Globus pallidus (tissue), 1 donor: Measurements from ENCODE around the gene GDF7.
A peak's percentile ranks its signal among the peaks of the same experiment; 100 is the strongest.

Experiments
- DNase-seq: peaks from one replicate; pipeline ENCODE4 v3.0.0-alpha.2; 2015; ENCODE audit warnings: low spot score

The GDF7 gene

DNA sequence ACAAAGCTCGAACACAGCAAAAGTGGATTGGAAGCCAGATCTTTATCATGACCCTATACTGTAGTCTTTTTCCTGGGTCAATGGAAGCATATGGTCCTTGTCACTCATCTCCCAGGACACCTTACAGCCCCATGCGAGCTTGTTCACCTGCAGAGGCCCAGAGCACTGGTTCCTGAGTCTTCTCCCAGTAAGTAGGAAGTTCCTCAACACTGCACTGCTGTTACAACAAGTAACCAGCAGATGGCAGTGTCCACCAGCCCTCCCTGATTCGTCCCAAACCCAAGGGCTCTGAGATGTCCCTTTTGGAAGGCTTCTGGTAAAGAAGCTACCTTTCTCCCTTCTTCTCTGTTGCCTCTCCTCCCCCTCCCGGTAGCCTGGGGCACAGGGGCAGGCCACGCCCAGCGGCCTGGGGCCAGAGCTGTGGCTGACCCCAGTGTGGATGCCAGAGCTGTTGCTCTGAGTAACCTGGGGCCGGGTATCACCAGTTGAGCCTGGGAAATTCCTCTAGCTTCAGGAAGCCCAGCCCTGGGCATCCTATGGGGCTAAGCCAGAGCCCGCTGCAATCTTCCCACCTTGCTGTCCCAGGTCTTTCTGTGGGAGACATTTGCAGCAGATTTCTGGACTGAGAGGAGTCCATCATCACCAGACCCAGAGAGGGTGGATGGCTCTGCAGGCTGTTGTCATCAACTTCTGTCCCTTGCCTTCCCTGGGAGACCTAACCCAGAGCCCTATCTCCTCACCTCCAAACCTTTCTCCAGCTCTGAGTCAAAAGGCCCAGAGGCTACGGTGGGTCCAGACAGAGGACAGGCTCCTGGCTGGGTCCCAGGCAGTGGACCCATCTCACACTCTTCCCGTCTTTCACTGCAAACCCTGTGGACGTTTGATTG, 5.3 kb upstream of the GDF7 start:
- peak; percentile 49 for DNase-seq

DNA sequence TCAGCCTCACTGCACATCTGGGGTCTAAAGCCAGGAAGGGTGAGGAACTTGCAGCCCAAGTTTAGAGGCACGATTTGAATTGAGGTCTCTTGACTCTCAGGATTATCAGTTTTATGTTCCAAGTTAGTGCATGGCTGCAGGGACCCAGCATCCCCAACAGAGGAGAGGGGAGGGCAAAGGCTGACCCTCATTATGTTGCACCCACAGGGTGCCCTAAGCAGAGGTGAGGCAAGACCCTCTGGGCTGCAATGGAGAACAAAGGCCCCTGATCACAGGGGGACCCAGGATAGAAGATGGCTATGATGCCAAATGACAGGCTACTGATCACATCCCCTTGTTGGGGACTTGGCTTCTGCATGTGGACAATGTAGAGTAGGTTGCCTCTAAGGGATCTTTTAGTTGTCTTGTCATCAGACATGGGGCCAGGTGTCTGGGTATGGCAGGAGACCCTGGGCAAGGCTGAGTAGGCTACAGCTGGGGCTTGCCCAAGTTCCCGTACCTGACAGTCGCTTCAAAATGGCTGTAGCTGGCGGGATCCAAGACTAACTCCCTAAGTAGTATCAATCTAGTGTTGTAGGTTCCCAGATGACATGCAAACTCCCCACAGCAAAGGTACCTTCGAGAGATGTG, 4.5 kb upstream of the GDF7 start:
- no peak for DNase-seq

DNA sequence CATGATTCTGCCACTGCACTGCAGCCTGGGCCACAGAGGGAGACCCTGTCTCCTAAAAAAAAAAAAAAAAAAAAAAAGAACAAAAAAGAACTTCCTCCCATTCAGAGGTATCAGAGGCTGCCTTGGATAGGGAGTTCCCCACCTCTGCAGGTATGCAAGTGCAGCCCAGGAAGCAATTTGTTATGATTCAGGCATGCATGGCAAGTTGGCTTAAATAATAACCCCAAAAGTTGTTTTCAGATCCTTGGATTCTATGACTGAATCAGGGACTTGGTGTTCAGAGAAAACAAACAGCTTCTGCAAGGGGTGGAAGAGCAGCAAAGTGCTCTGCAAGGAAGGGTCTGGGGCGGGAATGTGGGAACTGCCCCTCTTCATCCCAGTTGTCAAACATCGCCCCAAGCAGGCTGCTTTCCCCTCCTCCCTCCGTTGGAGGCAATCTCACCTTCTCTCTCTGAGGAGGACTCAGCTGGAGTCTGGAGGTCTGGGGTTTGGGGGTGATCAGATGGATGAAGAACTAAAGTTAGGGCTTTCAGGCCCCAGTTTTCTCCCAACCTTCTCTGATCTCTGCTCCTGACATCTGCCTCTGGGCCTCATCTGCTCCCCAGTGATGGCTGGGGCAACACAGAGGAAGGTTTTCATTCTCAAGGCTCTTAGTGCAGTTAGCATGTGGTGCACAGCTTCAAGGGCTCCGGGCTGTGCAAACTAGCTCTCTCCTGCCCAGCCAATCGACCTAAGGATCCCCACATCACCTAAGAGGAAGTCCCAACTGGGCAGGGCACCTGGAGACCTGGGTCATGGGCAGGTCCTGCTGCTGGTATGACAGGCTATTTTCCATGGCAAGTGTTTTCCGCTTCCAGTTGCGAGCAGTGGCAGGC, 3.5 kb upstream of the GDF7 start:
- DNase-seq = no peak

DNA sequence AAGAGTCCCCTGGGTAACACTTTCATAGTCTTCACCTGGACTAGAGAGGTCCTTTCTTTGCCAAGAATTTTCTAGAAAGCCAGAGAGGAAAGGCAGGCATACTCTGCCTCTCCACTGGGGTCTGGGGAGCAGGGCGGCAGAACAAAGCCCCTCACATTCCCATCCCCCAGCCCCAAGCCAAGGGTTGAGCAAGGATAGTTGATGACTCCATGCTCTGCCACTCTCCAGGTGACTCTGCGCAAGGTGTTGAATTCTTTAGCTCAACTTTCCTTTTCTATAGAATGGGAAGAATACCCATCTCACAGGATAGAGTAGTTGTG, 2.9 kb upstream of the GDF7 start:
- DNase-seq = no peak

DNA sequence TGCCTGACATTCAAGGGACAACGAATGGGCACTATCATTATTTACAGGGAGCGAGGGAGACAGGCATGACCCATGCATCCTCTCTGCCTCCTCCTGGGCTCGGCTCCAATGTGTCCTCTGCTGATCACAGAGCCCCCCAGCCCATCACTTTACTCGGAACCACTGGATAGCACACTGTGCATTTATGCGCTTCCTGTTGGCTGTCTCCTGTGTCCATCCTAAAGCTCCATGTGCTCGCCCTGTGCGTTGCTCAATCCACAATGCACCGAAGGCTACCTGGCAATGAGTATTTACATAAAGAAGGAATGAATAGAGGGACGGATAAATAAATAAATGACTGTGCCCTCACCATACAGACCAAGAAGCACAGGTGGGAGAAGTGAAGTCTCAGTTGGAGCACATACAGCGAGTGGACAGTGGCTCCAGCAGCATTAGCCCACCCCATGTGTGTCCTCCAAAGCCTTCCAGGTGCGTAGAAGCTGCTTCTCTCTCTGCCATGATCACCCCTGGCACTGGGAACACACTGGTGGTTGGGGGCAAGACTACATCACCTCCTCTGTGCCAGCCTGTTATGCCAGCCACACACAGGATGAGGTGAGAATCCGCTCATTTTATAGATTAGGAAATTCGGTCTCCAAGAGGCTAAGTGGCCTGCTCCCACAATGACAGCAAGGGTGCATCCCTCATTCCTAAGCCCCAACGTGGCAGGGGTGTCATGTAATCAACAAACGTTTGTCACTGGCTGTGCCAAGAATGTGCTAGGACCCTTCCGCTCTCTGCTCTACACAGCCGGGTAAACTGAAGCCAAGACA, 2.3 kb upstream of the GDF7 start:
- no peak for DNase-seq

DNA sequence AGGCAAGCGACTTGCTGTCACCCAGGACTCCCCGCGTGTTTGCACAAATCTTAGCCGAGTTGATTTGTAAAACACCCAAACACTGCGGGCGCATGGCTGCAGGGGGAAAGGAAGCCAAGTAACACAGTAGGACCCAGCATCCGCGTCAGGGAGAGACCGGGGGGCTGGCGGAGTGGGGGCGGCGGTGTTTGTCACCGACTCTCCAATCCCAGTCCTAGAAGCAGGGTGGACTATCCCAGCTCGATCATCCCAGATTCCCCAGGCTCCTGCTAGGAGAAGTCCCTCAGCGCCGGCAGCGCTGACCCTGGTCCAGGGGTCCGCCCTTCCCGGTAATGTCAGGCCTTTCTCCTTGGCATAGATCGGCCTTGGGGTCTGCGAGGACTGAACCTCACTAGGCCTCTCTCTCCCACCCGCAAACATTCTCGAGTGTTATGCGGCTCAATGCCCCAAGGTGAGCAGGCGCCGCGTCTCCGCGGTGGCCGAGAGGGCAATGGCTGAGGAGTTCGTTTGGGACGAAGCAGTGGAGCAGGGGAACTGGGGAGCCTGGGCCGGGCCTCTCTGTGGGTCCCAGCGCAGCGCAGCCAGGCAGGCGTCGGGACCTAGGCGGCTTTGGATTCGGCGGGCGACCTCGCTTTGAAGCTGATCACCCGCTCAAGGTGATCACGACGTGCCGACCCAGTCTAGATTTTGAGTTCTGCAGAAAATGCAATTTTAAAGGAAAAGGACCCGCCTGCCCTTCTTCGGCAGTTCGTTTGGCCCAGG, 1.5 kb upstream of the GDF7 start:
- DNase-seq = no peak

DNA sequence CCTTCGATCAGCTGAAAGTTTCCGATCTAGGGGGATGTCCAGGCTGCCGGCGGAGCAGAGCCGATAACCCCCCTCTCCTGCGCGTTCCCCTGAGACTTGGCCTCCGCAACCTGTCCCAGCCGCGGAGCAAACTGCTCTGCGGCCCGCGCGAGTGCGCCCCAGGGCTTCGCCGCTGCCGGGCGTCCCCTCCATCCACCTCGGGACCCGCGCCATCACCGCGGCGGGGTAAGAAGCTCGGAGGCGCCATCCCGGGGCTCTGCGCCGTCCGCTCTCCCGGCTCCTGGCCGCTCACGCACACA, 990 bp upstream of the GDF7 start:
- DNase-seq = no peak

DNA sequence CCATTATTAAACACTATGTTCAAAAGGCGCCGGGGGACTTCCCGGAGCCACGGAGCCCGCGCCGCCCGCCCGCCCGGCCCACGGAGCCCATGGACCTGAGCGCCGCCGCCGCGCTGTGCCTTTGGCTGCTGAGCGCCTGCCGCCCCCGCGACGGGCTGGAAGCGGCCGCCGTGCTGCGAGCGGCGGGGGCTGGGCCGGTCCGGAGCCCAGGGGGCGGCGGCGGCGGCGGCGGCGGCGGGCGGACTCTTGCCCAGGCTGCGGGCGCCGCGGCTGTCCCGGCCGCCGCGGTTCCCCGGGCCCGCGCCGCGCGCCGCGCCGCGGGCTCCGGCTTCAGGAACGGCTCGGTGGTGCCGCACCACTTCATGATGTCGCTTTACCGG, 197 bp downstream of the GDF7 start:
- no peak for DNase-seq

DNA sequence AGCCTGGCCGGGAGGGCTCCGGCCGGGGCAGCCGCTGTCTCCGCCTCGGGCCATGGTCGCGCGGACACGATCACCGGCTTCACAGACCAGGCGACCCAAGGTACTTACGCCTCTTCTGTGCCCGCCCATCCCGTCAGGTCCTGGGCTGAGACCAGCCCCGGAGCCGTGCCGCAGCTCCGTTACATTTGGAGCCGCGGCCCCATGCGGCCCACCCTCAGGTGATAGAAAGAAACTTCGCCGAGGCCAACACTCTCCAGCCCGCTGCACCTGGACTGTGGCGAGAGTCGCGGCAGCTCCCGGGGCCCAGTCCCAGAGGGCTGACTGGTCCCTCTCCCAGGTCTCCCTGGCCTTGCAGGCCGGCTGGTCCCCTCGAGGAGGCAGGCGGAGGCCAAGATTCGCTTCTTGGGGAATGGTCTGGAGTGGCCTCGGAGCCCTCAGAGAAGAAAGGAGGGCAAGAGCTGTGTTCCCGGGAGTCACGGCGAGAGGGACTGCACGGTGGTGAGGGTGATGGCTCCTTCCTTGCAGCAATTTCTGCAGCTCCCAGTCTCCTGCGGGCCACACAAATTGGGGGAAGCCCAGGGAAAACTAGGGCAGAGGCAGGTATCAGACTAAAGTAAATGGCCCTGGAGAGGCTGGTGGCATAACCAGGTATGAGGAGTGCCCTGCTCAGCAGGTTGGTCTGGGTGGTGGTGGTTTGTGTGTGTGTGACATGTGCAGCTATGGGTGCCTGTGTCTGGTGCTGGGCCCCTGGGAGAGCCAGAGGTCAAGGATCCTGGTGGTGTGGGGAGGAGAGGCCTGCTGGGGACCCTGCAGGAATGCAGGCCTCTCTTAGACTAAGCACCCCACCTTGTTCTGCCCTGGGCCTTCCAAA, 822 bp downstream of the GDF7 start:
- DNase-seq = no peak

DNA sequence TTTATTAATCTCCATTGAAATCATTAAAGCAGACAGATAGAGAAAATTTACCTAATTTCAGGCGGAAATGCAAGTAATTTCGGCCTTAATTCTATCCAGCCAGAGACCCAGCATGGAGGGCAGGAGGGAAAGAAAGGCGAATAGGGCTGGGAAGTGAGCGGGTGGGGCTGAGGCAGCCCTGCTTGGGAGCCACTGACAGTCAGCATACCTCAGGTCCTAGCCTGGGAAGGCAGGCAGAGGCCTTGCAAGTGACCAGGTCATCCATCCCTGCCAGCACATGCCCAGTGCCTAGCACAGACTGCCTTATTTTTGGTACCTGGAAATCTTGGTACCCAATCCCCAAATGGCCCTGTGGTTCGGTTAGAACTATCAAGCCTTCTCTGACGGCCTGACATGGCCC, 1.5 kb downstream of the GDF7 start:
- DNase-seq = no peak

DNA sequence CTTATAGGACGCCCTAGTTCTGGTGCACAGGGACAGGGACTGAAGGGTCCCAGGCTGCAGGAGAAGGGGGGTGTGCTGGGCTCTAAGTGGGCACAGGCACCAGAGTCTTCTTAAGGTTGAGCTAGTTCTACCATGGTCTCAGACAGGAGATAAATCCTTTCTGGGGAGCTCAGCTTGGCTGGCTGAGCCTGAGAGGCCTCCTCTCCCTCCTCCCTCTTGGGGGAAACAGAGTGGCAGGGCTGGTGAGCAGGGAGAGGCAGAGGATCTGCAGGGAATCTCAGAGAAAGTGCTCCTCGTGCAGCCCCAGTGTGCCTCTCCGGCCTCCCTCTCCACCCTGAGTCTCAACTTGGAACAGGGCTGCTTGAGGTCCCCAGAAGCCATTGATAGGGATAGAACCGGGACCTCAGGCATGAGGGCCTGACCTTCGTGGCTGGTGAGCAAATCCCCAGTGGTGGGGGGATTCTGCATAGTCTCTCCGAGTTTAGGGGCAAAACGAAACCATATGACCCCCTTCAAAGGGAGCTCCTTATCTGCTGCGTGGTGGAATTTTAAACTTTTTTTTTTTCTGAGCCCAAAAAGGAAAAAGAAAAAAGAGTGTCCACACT, 2.0 kb downstream of the GDF7 start:
- no peak for DNase-seq

DNA sequence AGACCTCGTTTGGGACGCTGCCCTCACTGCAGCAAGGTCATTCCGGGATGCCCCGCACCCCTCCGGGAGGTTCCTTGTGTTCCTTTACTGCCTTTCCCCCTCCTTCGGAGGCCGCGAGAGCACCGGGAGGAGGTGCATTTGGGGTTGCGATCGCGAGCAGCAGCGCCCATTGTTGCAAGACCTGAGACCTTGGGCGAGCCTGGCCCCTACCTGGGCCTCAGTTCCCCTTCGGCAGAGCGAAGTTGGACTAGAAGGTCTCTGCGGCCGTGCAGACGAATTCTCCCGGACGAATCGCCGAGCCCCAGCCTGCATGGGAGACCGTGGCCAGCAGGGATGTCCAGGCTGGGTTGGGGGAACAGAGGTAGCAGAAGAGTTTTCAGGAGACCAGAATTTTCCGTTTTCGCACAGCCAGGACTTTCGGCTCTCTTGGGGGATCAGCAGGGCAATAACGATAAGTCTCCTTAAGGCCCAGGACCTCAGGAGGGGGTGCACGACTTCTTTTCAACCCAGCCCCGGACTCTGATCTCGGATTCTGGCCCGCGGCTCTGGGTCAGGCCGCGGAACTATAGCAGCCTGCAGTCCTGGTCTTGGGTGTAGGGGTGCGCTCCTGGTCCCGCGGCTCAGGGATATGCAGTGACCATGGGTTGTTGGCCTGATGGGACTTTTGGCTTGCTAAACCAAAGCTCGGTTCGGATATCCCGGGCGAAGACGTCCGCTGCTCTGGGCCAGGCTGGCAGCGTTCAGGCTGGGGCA, 2.8 kb downstream of the GDF7 start:
- DNase-seq = no peak

DNA sequence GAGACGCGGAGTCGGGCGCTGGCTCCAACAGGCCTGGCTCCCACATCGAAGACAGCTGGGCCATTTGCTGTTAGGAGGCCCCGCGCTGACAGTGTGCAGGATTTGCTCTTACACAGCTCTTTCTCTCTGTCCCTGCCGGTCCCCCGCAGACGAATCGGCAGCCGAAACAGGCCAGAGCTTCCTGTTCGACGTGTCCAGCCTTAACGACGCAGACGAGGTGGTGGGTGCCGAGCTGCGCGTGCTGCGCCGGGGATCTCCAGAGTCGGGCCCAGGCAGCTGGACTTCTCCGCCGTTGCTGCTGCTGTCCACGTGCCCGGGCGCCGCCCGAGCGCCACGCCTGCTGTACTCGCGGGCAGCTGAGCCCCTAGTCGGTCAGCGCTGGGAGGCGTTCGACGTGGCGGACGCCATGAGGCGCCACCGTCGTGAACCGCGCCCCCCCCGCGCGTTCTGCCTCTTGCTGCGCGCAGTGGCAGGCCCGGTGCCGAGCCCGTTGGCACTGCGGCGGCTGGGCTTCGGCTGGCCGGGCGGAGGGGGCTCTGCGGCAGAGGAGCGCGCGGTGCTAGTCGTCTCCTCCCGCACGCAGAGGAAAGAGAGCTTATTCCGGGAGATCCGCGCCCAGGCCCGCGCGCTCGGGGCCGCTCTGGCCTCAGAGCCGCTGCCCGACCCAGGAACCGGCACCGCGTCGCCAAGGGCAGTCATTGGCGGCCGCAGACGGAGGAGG, 3.5 kb downstream of the GDF7 start:
- no peak for DNase-seq

DNA sequence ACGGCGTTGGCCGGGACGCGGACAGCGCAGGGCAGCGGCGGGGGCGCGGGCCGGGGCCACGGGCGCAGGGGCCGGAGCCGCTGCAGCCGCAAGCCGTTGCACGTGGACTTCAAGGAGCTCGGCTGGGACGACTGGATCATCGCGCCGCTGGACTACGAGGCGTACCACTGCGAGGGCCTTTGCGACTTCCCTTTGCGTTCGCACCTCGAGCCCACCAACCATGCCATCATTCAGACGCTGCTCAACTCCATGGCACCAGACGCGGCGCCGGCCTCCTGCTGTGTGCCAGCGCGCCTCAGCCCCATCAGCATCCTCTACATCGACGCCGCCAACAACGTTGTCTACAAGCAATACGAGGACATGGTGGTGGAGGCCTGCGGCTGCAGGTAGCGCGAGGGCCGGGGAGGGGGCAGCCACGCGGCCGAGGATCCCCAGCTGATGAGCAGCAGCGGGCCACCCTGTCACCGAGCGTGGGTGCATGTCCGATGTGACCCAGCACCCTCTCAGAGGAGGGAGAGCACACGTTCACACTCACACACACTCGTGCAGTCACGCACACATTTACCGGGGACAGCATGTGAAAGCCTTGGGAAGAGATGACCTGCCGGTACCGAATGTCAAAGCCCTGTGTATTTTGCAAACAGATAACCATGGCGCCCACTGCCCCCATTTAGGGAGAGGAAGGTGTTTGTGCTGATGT, 4.2 kb downstream of the GDF7 start:
- no peak for DNase-seq

DNA sequence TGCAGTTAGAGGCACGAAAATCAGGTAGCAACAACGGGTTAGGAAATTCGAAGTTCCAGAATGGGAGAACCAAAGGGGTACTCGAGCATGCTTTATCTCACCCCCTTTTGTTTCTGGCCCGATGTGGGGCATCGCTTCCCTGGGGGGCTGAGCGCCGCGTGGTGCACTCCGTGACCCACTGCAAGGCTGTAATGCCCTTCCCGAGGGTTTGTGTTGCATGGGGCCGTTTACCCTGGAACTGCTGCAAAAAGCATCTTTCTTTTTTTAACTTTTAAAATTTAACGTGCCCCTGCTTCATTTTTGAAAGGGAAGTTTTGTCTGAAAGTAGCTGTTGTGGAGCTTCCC, 4.8 kb downstream of the GDF7 start:
- no peak for DNase-seq

DNA sequence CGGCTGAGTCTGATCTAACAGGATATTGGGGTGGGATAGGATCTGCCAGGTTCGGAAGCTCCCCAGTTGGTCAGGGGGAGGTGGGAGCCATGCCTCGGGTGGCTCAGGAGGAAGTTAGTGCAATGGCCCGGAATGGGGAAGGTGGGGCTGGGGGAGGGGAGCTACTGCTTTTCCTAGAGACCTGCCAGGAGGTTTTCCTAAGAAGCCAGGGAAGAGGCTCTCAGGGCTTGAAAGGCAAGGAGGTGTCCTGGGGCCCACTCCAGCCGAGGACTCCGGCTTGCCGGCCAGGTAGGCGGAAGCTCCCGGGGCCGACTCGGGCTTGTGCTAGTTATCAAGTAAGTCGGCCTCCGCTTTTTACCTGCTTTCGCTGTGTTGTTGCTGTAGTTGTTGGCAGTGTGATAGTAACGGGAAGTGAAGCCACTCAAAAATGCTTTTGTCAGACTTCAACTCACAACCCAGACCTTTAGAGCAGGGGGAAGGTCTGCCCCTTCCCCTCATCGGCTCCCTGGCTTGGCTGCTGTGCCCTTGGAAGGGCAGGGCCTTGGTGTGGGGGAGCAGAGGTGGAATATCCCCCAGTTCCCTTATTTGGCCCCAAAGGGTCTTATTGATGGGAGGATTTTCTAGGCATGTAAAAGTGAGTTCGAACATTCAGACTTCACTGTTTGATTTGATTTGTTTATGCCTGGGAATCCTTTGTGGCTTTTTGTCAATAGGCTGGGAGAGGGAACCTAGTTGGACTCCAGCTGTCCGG, 5.4 kb downstream of the GDF7 start:
- no peak for DNase-seq

DNA sequence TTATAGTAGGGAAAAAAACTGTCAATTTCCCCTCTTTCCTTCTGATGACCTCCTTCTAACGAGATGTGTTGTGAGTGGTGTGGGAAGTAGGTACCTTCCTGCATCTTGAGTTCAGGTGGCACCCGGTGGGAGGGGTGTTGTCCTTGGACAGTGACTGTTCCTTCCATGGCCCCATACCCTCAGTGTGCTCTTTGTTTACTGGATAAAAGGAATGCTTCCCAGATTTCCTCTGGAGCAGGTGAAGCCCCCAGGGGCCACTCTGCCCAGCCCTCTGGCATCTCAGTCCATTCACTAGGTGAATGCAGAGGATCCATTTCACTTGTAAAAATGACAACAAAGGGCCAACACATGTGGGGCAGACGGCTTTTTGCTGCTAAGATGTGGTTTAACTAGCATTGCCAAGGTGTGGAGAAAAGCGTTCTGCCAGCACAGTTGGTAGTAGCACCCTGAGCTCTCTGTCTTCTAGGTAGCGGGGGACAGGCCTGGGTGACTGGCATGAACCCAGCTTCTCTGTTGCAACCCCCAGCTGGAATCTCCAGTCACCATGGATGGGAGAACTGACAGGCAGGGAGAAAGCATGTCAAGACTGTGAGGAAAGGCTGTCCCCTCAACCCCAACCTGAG, 6.9 kb downstream of the GDF7 start:
- DNase-seq = no peak
